Urinary bladder (tissue), 4 donors: Measurements from ENCODE around the gene TXK. TPM values are rescaled to one million over a fixed set of nuclear protein-coding genes. Genes with fewer than 3 reads are reported as not detected.

Experiments
- DNase-seq: peaks from one replicate; pipeline ENCODE4 v3.0.0-alpha.2; 2015; ENCODE audit errors: extremely low spot score
- H3K27ac ChIP-seq: one replicate; pipeline ENCODE4 v1.5.1; 2013; ENCODE audit warnings: low read depth, mild to moderate bottlenecking, moderate library complexity
- H3K36me3 ChIP-seq: one replicate; pipeline ENCODE4 v1.6.1; 2013; ENCODE audit warnings: mild to moderate bottlenecking, moderate library complexity; ENCODE audit not compliant: insufficient read depth
- H3K4me1 ChIP-seq: one replicate; pipeline ENCODE4 v1.6.1; 2013; ENCODE audit warnings: mild to moderate bottlenecking, moderate library complexity; ENCODE audit not compliant: insufficient read depth
- H3K4me3 ChIP-seq: one replicate; pipeline ENCODE4 v1.5.1; 2013; ENCODE audit warnings: low read depth, low read length
- WGBS: extraction: QIAGEN DNeasy Blood & Tissue Kit; methylation state at CpG from one replicate; pipeline ENCODE4 v1.1.7; 2013; 5-methylcytosine and 5-hydroxymethylcytosine counted together
- polyA plus RNA-seq: library from polyadenylated mRNA; stranded (reverse); fragments of 200-250 nt; gene quantifications from one replicate; pipeline ENCODE4 v1.2.3, GENCODE V29; 2013
- total RNA-seq: library from RNA; depleted of rRNA; stranded (reverse); fragments of >200 nt; gene quantifications from one replicate; pipeline ENCODE4 v1.2.3, GENCODE V29; 2014
- donor health status: healthy with polysubstance abuse.
- donor health status: healthy.

The TXK gene
- total and polyA plus RNA-seq, 2 donors: 0.89 to 7.3 TPM

- Histone ChIP-seq H3K4me3 (no peak overlapping the region), H3K27ac (no peak overlapping the region), H3K36me3 (no peaks in the 10 kb centered on the region), H3K4me1 (peaks cover 1% of the 10 kb centered on the region)
- no peak for DNase-seq
- 41% methylated on average over 3 of the region's 3 CpGs for WGBS
Observed at GRCh38 chr4:48127231-48127630, 6.8 kb downstream of the TXK start.

- Histone ChIP-seq H3K36me3 (no peaks in the 10 kb centered on the region), H3K4me3 (no peak overlapping the region), H3K4me1 (peaks cover 1% of the 10 kb centered on the region), H3K27ac (no peak overlapping the region)
- 93% methylated on average over 1 of the region's 1 CpG for WGBS
- DNase-seq: no peak
Observed at GRCh38 chr4:48126621-48127020, 7.4 kb downstream of the TXK start.

- Histone ChIP-seq H3K27ac (no peak overlapping the region), H3K36me3 (no peaks in the 10 kb centered on the region), H3K4me1 (peaks cover 1% of the 10 kb centered on the region), H3K4me3 (no peak overlapping the region)
- WGBS: 73% methylated on average over 2 of the region's 2 CpGs
- no peak for DNase-seq
Observed at GRCh38 chr4:48124870-48125269, 9.2 kb downstream of the TXK start.

GRCh38 chr4:48122756-48123155, 11.3 kb downstream of the TXK start:
- Histone ChIP-seq H3K36me3 (no peaks in the 10 kb centered on the region), H3K4me3 (no peak overlapping the region), H3K27ac (no peak overlapping the region), H3K4me1 (no peaks in the 10 kb centered on the region)
- no peak for DNase-seq
- 69% methylated on average over 1 of the region's 1 CpG for WGBS

- no peak overlapping the region for H3K27ac ChIP-seq
- H3K4me1 ChIP-seq: no peaks in the 10 kb centered on the region
- no peak overlapping the region for H3K4me3 ChIP-seq
- no peak for DNase-seq
- no peaks in the 10 kb centered on the region for H3K36me3 ChIP-seq
- 67% methylated on average over 2 of the region's 2 CpGs for WGBS
Observed at GRCh38 chr4:48121180-48121579, 12.9 kb downstream of the TXK start.

- no peak for DNase-seq
- Histone ChIP-seq H3K36me3 (no peaks in the 10 kb centered on the region), H3K4me3 (no peak overlapping the region), H3K27ac (no peak overlapping the region), H3K4me1 (no peaks in the 10 kb centered on the region)
- WGBS: 91% methylated on average over 13 of the region's 13 CpGs
Observed at GRCh38 chr4:48120132-48120531, 13.9 kb downstream of the TXK start.

GRCh38 chr4:48119646-48120045, 14.4 kb downstream of the TXK start:
- no peak overlapping the region for H3K4me3 ChIP-seq
- no peaks in the 10 kb centered on the region for H3K36me3 ChIP-seq
- no peak overlapping the region for H3K27ac ChIP-seq
- no peak for DNase-seq
- no peaks in the 10 kb centered on the region for H3K4me1 ChIP-seq

- no peak for DNase-seq
- Histone ChIP-seq H3K4me1 (no peaks in the 10 kb centered on the region), H3K4me3 (no peak overlapping the region), H3K27ac (no peak overlapping the region), H3K36me3 (no peaks in the 10 kb centered on the region)
- 91% methylated on average over 2 of the region's 2 CpGs for WGBS
Observed at GRCh38 chr4:48118081-48118480, 16.0 kb downstream of the TXK start.

- DNase-seq: no peak
- Histone ChIP-seq H3K27ac (no peak overlapping the region), H3K36me3 (no peaks in the 10 kb centered on the region), H3K4me3 (no peak overlapping the region), H3K4me1 (no peaks in the 10 kb centered on the region)
- 67% methylated on average over 3 of the region's 3 CpGs for WGBS
Observed at GRCh38 chr4:48116582-48116981, 17.5 kb downstream of the TXK start.

- no peak overlapping the region for H3K4me3 ChIP-seq
- DNase-seq: no peak
- H3K36me3 ChIP-seq: no peaks in the 10 kb centered on the region
- WGBS: 52% methylated on average over 6 of the region's 6 CpGs
- no peak overlapping the region for H3K27ac ChIP-seq
- H3K4me1 ChIP-seq: no peaks in the 10 kb centered on the region
Observed at GRCh38 chr4:48114412-48114811, 19.6 kb downstream of the TXK start.

GRCh38 chr4:48112017-48112667, 21.9 kb downstream of the TXK start:
- WGBS: 78% methylated on average over 8 of the region's 8 CpGs
- Histone ChIP-seq H3K4me3 (no peak overlapping the region), H3K27ac (no peak overlapping the region), H3K4me1 (no peaks in the 10 kb centered on the region), H3K36me3 (no peaks in the 10 kb centered on the region)
- no peak for DNase-seq

GRCh38 chr4:48110452-48110978, 23.5 kb downstream of the TXK start:
- no peaks in the 10 kb centered on the region for H3K36me3 ChIP-seq
- no peak overlapping the region for H3K27ac ChIP-seq
- no peak overlapping the region for H3K4me3 ChIP-seq
- no peak for DNase-seq
- 46% methylated on average over 1 of the region's 1 CpG for WGBS
- no peaks in the 10 kb centered on the region for H3K4me1 ChIP-seq

GRCh38 chr4:48109413-48110263, 24.4 kb downstream of the TXK start:
- Histone ChIP-seq H3K27ac (no peak overlapping the region), H3K36me3 (no peaks in the 10 kb centered on the region), H3K4me3 (no peak overlapping the region), H3K4me1 (no peaks in the 10 kb centered on the region)
- 47% methylated on average over 5 of the region's 5 CpGs for WGBS
- no peak for DNase-seq
